GM12873 (cell line): ENCODE data around the gene PLEKHA6.

Source experiments
- TF ChIP-seq, protein P1 (sequence below): IDR thresholded peaks from 2 replicates; pipeline ENCODE4 v1.5.1; 2012; ENCODE audit warnings: low read depth, mild to moderate bottlenecking, moderate library complexity, low read length, control low read depth; ENCODE audit not compliant: insufficient read depth; ENCODE audit errors: missing control alignments

PLEKHA6 gene

GRCh38 chr1:204358605-204359004 lies 1.1 kb downstream of the PLEKHA6 start:
- TF ChIP-seq, protein P1, sequence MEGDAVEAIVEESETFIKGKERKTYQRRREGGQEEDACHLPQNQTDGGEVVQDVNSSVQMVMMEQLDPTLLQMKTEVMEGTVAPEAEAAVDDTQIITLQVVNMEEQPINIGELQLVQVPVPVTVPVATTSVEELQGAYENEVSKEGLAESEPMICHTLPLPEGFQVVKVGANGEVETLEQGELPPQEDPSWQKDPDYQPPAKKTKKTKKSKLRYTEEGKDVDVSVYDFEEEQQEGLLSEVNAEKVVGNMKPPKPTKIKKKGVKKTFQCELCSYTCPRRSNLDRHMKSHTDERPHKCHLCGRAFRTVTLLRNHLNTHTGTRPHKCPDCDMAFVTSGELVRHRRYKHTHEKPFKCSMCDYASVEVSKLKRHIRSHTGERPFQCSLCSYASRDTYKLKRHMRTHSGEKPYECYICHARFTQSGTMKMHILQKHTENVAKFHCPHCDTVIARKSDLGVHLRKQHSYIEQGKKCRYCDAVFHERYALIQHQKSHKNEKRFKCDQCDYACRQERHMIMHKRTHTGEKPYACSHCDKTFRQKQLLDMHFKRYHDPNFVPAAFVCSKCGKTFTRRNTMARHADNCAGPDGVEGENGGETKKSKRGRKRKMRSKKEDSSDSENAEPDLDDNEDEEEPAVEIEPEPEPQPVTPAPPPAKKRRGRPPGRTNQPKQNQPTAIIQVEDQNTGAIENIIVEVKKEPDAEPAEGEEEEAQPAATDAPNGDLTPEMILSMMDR: no peak

GRCh38 chr1:204357551-204358490 lies 1.9 kb downstream of the PLEKHA6 start:
- TF ChIP-seq, protein P1: peak; percentile 25

- TF ChIP-seq, protein P1: no peak
Measured at GRCh38 chr1:204356997-204357396, 2.7 kb downstream of the PLEKHA6 start.

DNA sequence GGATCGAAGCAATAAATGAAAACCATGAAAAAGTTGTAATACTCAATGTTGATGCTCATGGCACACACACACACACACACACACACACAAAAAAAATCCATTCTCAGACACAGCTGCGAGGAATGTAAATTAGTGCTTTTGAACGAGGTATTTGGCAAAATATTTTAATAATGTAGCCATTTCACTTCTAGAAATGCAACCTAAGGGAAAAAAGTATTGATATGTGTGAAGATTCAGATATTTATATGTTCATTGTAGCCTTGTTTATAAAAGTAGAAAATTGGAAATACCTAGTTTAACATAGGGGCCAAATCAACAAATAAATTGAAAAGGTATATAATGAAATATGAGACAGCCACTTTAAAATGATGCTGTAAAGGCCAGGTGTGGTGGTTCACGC lies 3.8 kb downstream of the PLEKHA6 start:
- TF ChIP-seq, protein P1: no peak

DNA sequence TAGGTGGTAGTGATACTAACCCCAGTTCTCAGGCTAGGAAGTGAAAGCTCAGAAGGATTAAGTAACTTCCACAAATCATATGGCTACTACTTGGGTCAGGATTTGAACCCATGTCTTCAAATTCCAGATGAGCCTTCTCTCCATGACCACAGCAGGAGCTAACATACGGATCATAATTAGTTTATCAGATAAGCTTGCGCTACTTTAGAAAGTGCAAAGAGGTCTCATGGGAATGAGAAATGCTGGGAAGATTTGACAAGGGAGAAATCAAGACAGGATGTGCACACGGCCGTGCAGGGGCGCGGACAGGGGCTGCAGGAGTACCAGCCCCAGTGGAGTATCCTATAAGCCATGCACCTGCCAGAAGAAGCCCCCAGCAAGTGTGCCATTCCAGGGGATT lies 5.2 kb downstream of the PLEKHA6 start:
- TF ChIP-seq, protein P1: no peak

DNA sequence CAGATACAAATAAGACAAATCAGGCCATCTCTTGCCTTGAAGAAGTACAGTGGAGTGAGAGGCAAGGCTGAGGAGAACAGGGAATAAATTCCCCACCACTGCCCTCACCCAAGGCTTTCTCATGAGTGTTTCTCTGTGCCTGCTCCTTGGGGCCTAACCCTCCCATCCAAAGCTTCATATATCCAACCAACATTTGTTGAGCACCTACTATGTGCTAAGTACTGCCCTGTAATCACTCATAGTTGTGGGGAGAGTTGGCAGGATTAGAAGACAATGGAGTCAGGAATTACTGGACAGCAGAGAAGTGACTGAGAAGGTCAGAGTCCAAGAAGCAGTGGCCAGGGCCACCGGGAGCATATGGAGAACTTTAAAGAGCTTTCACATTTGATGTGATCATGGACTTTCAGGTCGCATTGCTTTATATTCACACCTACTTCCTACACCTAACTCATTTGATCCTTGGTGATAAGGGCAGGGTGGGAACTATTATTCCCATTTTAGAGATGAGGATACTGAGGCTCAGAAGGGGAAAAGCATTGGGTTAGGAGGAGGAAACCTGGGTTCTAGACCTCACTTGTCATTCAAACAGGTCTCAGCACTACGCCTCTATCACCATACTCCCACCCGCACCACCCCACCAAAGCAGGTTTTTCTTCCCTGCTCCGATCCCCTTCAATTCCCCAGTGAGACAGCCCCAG lies 6.4 kb downstream of the PLEKHA6 start:
- TF ChIP-seq, protein P1: no peak

DNA sequence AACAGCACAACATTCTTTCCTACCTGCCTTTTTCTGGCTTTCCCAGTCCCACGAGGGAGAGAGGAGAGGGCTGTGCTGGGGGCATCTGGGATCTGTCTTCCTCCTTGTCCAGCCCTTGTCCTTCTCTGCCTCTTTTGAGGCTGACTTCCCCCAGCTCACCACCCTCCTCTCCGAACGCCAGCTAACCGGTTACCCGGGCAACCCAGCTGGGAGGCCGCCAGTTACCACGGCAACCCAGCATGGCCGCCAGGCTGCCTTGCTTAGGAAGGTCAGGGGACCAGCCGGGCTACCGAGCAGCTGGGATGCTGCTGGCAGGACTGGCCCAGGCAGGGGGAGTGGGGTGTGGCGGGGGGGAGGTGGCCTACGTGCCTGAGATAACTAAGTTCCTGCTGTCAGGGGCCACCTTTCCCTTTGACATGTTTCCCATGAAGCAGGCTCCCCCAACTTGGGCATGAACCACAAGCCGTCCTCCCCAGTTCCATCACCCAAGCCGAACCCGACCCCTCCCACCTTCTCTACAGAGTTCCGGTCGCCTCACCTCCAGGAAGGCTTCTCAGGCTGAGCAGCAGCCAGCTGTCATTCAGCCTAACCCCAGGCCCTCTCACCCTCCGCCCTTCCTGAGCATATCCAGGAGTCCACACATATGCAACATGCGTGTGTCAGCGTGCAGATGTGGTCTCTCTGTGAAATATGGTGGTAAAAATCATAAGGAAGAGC lies 8.7 kb downstream of the PLEKHA6 start:
- TF ChIP-seq, protein P1: no peak
